C1 segment of cervical spinal cord (tissue), 14 donors: ENCODE data around the gene CYP2J2.
"Not testable (repeated sequence)": the region's sequence is repeated elsewhere in the genome, so short reads cannot be mapped to it uniquely, and the experiment has no call there.

Source experiments
- DNase-seq, 14 donors: peaks; one replicate each; lab custom pipeline; 2025; lab: John Stamatoyannopoulos, UW

CYP2J2 gene

DNA sequence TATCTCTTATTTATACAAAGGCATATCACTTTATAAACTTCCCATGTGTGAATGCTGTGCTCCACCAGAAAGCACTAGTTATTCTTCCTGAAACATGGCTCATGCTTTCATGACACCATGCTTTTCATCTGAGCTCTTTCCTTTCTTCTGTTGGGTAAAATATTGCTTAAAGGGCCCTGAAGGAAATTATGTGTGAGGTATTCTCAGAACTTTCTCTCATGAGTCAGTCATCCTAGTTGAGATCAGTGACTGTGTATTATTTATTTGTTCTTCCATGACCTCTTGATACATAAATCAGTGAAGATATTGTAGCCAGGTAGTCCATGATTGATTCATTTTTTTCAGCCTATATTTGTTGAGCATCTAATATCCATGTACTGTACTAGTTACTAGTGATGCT is 54.8 kb downstream of the CYP2J2 start:
- no peak for DNase-seq

- no peak for DNase-seq
Measured at GRCh38 chr1:59866462-59866861, 60.1 kb downstream of the CYP2J2 start.

GRCh38 chr1:59857679-59858354 is 68.8 kb downstream of the CYP2J2 start:
- no peak for DNase-seq

DNA sequence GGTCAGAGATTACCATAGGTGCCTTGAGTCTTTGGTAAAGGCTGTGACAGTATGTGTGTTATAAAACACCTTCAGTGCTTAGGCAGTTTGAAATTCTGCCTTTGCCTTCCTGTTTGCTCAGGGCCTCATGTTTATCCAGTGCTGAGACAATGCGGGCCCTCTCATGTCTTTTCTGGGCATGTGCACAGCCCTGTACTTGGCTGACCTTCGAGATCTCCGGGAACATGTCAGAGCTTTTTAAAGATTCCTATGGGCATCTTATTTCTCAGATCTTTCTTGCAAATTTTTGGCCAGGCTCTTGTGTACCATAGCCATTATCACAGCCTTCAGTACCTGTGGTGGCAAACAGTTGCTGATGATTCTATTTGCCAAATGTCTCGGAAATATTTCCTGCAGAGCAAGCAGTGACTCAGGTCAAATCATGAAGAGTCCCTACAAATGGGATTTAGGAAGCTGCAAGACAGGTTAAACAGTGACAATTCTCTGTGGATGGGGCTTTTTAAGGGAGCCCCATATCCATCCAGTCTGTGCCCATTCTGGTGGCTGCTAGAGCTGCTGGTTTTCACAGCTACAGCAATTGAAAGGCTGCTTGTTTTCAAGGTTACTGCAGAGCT is 69.7 kb downstream of the CYP2J2 start:
- no peak for DNase-seq

DNA sequence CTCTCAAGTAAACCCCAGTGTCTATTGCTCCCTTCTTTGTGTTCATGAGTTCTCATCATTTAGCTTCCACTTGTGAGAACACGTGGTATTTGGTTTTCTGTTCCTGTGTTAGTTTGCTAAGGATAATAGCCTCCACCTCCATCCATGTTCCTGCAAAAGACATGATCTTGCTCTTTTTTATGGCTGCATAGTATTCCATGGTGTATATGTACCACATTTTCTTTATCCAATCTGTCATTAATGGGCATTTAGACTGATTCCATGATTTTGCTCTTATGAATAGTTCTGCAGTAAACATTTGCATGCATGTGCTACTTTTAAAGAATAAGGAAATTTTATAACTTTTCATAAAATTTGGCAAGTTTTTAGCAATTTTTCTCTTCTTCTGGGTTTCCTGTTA is 71.3 kb downstream of the CYP2J2 start:
- not testable (repeated sequence) for DNase-seq

- DNase-seq = no peak
Measured at GRCh38 chr1:59852117-59852516, 74.5 kb downstream of the CYP2J2 start.

DNA sequence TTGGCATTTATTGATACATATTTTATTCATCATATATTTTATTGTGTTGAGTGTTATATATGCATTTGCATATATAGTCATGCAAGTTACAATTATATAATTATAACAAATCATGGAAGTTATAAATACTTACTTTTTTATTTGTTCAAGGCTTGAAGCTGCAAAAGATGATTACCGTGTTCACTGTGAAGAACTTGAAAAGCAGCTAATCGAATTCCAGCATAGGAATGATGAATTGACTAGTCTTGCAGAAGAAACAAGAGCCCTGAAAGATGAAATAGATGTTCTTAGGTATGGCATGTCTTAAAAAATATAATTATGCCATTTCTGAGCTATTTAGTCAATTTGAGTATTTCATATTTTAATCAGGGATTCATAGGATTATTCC is 79.7 kb downstream of the CYP2J2 start:
- no peak for DNase-seq

DNA sequence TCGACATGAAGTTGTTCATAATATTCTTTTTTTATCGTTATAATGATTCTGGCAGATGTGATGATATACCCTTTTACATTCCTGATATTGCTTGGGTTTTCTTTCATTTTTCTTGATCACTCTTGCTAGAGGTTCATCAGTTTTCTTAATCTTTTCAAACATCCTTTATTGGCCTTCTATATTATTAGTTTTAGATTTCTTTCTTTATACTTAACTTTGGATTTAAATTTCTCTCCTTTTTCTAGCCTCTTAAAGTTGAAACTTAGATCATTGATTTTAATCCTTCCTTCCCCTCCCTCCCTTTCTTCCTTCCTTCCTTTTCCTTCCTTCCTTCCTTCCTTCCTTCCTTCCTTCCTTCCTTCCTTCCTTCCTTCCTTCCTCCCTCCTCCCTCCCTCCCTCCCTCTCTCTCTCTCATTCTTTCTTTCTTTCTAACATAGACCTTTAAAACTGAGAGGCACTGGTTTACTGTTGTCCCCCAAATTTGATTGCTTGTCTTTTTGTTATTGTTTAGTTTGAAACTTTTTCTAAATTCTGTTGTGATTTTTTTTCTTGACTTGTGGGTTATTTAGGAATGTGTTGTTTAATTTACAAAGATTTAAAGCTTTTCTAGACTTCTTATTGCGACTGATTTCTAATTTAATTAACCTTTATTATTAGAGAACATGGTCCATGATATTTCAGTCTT is 80.2 kb downstream of the CYP2J2 start:
- DNase-seq = no peak

DNA sequence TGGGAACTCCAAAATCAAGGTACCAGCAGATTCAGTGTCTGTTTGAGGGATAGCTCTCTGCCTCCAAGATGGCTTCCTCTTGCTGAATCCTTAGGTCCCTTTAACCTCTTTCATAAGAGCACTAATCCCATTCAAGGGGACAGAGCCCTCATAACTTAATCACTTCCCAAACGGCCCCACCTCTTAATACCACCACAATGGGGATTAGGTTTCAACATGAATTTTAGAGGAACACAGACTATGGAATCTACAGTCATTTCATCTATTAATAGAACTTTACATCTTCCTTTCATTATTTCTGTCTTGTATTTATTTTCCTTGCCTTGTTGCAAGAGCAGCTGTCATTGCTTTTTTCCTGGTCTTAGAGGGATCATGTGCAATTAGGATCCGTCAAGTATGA is 81.5 kb downstream of the CYP2J2 start:
- no peak for DNase-seq
